Fibroblast of lung (primary cell): ENCODE measurements around the gene WNT8A. TPM values are rescaled to one million over a fixed set of nuclear protein-coding genes. Genes with fewer than 3 reads are reported as not detected.
A peak's percentile ranks its signal among the peaks of the same experiment; 100 is the strongest.

ENCODE experiments used
- DNase-seq, 2 donors: peaks; one replicate each; pipeline versions ENCODE4 v3.0.0 to v3.0.0-alpha.2; 2010; ENCODE audit warnings: low read depth in 2 of 2
- H2AFZ ChIP-seq: 2 replicates; pipeline ENCODE4 v1.5.1; 2012; ENCODE audit warnings: low read length, control low read depth, inconsistent platforms
- H3K27ac ChIP-seq: 2 replicates; pipeline ENCODE4 v1.5.1; 2011; ENCODE audit warnings: low read length, control low read depth; ENCODE audit not compliant: insufficient read depth
- H3K27me3 ChIP-seq: 2 replicates; pipeline ENCODE4 v1.5.1; 2011; ENCODE audit warnings: mild to moderate bottlenecking, low read length; ENCODE audit not compliant: control insufficient read depth, insufficient read depth
- H3K36me3 ChIP-seq: 2 replicates; pipeline ENCODE4 v1.5.1; 2011; ENCODE audit warnings: low read length; ENCODE audit not compliant: control insufficient read depth, insufficient read depth
- H3K4me1 ChIP-seq: 2 replicates; pipeline ENCODE4 v1.5.1; 2011; ENCODE audit warnings: low read length; ENCODE audit not compliant: control insufficient read depth, insufficient read depth; ENCODE audit errors: extremely low read depth
- H3K4me2 ChIP-seq: 2 replicates; pipeline ENCODE4 v1.5.1; 2011; ENCODE audit warnings: low read length, control low read depth; ENCODE audit not compliant: insufficient read depth; ENCODE audit errors: extremely low read depth
- H3K4me3 ChIP-seq, 4 experiments: fragments of 200-600 bp in 1 of 4; sonication (generic) in 1 of 4; replicated peaks in 1 of 4; 2 replicates each; pipeline ENCODE4 v1.5.1; 2011 to 2016; ENCODE audit warnings: low read length in 4 of 4, low read depth in 3 of 4, mild to moderate bottlenecking in 3 of 4, control low read depth in 2 of 4, inconsistent platforms in 1 of 4, mixed read lengths in 1 of 4; ENCODE audit not compliant: insufficient read depth in 1 of 4; ENCODE audit errors: control extremely low read depth in 1 of 4
- H3K79me2 ChIP-seq: 2 replicates; pipeline ENCODE4 v1.5.1; 2012; ENCODE audit warnings: mild to moderate bottlenecking, low read length, inconsistent platforms; ENCODE audit not compliant: control insufficient read depth, insufficient read depth
- H3K9ac ChIP-seq: 2 replicates; pipeline ENCODE4 v1.5.1; 2011; ENCODE audit warnings: mild to moderate bottlenecking, low read length, control low read depth; ENCODE audit not compliant: insufficient read depth
- H3K9me3 ChIP-seq: 2 replicates; pipeline ENCODE4 v1.5.1; 2012; ENCODE audit warnings: low read depth, low read length; ENCODE audit not compliant: control insufficient read depth, insufficient read depth
- H4K20me1 ChIP-seq: 2 replicates; pipeline ENCODE4 v1.5.1; 2011; ENCODE audit warnings: low read length; ENCODE audit not compliant: control insufficient read depth, insufficient read depth; ENCODE audit errors: extremely low read depth
- CTCF ChIP-seq, 2 donors: IDR thresholded peaks in 1 of 2; conservative IDR thresholded peaks in 1 of 2; 1 replicate in 1 of 2; 2 replicates in 1 of 2; pipeline ENCODE4 v1.5.1; 2011 to 2012; ENCODE audit warnings: low read length in 2 of 2, control low read depth in 1 of 2, inconsistent platforms in 1 of 2, low read depth in 1 of 2, mild to moderate bottlenecking in 1 of 2
- EZH2 ChIP-seq: IDR thresholded peaks from 2 replicates; pipeline ENCODE4 v1.5.1; 2012; ENCODE audit warnings: low read length, control low read depth, mild to moderate bottlenecking; ENCODE audit errors: missing control alignments
- polyA plus RNA-seq, 2 donors: library from polyadenylated mRNA; depleted of rRNA in 1 of 2; stranded (reverse) in 1 of 2; unstranded in 1 of 2; fragments of >200 nt; gene quantifications; 2 replicates each; pipeline ENCODE4 v1.2.1, GENCODE V29; 2011 to 2012; ENCODE audit warnings: missing spikeins in 1 of 2
- total RNA-seq: library from RNA; depleted of rRNA; stranded (reverse); fragments of >200 nt; gene quantifications from 2 replicates; pipeline ENCODE4 v1.2.1, GENCODE V29; 2014

WNT8A gene
- total and polyA plus RNA-seq, 2 donors (not counting 1 experiment from before 2014, with no cell fraction given) = not detected

GRCh38 chr5:138128334-138128733, 44.5 kb downstream of the WNT8A start:
- no peaks in the 10 kb centered on the region for H3K9me3 ChIP-seq
- H3K4me2 ChIP-seq = no peak overlapping the region
- H3K79me2 ChIP-seq = no peaks in the 10 kb centered on the region
- no peaks in the 10 kb centered on the region for H4K20me1 ChIP-seq
- H3K9ac ChIP-seq = no peak overlapping the region
- H3K4me3 ChIP-seq = no peak overlapping the region
- H3K4me1 ChIP-seq = no peaks in the 10 kb centered on the region
- no peak overlapping the region for H3K27ac ChIP-seq
- TF ChIP-seq CTCF (conservative IDR thresholded peaks at IDR 0.05 in 1 of 2, IDR thresholded peaks at IDR 0.05 in 1 of 2; ENCODE audit: low read depth in 1 of 2, low read length in 2 of 2) (no peak), EZH2 (no peak)
- H3K36me3 ChIP-seq = no peaks in the 10 kb centered on the region
- H3K27me3 ChIP-seq = no peaks in the 10 kb centered on the region
- H2AFZ ChIP-seq = no peak overlapping the region
- DNase-seq = no peak

DNA sequence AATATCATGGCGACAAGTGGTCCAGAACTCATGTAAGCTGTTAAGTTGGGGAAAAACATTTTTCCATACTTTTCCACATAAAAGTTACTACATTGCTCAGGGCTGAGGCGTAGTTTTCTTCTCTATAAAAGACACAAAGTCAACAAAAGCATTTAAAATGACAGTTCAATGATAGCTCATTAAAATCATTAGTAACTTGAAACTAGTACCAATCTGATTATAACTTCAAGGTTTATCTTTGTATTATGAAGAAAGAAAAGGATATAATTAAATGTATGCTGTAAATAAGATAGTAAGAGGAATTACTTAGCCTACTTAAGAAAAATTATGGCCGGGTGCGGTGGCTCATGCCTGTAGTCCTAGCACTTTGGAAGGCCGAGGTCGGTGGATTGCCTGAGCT, 45.5 kb downstream of the WNT8A start:
- Histone ChIP-seq H3K9me3 (no peaks in the 10 kb centered on the region), H3K27ac (no peak overlapping the region), H4K20me1 (no peaks in the 10 kb centered on the region), H3K4me2 (no peak overlapping the region), H3K79me2 (no peaks in the 10 kb centered on the region), H3K27me3 (no peaks in the 10 kb centered on the region), H3K4me3 (no peak overlapping the region), H3K9ac (no peak overlapping the region), H3K36me3 (no peaks in the 10 kb centered on the region), H2AFZ (no peak overlapping the region), H3K4me1 (no peaks in the 10 kb centered on the region)
- TF ChIP-seq EZH2 = no peak
- no peak for TF ChIP-seq CTCF (conservative IDR thresholded peaks at IDR 0.05 in 1 of 2, IDR thresholded peaks at IDR 0.05 in 1 of 2; ENCODE audit: low read depth in 1 of 2, low read length in 2 of 2)
- DNase-seq = no peak

GRCh38 chr5:138132543-138132942, 48.7 kb downstream of the WNT8A start:
- no peaks in the 10 kb centered on the region for H4K20me1 ChIP-seq
- TF ChIP-seq EZH2 (no peak), CTCF (conservative IDR thresholded peaks at IDR 0.05 in 1 of 2, IDR thresholded peaks at IDR 0.05 in 1 of 2; ENCODE audit: low read depth in 1 of 2, low read length in 2 of 2) (no peak)
- peak overlapping the region in 2 of 4 experiments; percentile 46 to 56 for H3K4me3 ChIP-seq
- H3K9ac ChIP-seq = no peak overlapping the region
- DNase-seq = no peak
- H2AFZ ChIP-seq = no peak overlapping the region
- H3K27ac ChIP-seq = no peak overlapping the region
- H3K27me3 ChIP-seq = no peaks in the 10 kb centered on the region
- no peaks in the 10 kb centered on the region for H3K4me1 ChIP-seq
- H3K4me2 ChIP-seq = peak overlapping the region; percentile 7
- H3K79me2 ChIP-seq = no peaks in the 10 kb centered on the region
- no peaks in the 10 kb centered on the region for H3K36me3 ChIP-seq
- no peaks in the 10 kb centered on the region for H3K9me3 ChIP-seq
